ENCODE measurements around the gene TTLL8.
A peak's percentile ranks its signal among the peaks of the same experiment; 100 is the strongest.

Gene TTLL8

DNA sequence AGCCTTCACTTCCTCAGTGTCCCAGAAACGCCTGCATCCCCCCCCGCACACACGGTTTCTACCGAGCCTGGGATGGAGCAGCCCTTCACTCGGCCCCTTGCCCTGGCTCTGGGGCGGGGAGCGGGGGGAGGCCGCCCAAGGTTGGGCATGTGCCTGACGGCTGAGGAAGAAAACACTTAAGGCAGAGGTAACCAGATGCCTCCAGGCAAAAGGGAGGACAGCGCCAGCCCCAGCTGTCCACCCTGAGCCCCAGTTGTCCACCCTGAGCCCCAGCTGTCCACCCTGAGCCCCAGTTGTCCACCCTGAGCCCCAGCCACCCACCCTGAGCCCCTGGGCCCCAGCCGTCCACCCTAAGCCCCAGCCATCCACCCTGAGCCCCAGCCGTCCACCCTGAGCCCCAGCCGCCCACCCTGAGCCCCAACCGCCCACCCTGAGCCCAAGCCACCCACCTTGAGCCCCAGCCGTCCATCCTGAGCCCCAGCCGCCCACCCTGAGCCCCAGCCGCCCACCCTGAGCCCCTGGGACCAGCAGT, 3.8 kb upstream of the TTLL8 start:
- no peak for TF ChIP-seq POLR2A (IDR thresholded peaks at IDR 0.05; ENCODE audit: low read depth, low read length)
- FAIRE-seq = no peak
- DNase-seq (ENCODE audit: insufficient read length, low spot score) = no peak

GRCh38 chr22:50061141-50061823, 3.2 kb upstream of the TTLL8 start:
- DNase-seq (ENCODE audit: insufficient read length, low spot score) = no peak

GRCh38 chr22:50060441-50061140, 2.5 kb upstream of the TTLL8 start:
- FAIRE-seq (no peak), DNase-seq (ENCODE audit: insufficient read length, low spot score) (no peak)
- no peak for TF ChIP-seq POLR2A (IDR thresholded peaks at IDR 0.05; ENCODE audit: low read depth, low read length)

More at GRCh38 chr22:50061141-50061823, 3.2 kb upstream of the TTLL8 start:
- no peak for TF ChIP-seq POLR2A (IDR thresholded peaks at IDR 0.05; ENCODE audit: low read depth, low read length)
- FAIRE-seq = no peak

- no peak for FAIRE-seq
- TF ChIP-seq POLR2A (IDR thresholded peaks at IDR 0.05; ENCODE audit: low read depth, low read length) = no peak
- DNase-seq (ENCODE audit: insufficient read length, low spot score) = no peak
Measured at GRCh38 chr22:50059881-50060262, 1.8 kb upstream of the TTLL8 start.

DNA sequence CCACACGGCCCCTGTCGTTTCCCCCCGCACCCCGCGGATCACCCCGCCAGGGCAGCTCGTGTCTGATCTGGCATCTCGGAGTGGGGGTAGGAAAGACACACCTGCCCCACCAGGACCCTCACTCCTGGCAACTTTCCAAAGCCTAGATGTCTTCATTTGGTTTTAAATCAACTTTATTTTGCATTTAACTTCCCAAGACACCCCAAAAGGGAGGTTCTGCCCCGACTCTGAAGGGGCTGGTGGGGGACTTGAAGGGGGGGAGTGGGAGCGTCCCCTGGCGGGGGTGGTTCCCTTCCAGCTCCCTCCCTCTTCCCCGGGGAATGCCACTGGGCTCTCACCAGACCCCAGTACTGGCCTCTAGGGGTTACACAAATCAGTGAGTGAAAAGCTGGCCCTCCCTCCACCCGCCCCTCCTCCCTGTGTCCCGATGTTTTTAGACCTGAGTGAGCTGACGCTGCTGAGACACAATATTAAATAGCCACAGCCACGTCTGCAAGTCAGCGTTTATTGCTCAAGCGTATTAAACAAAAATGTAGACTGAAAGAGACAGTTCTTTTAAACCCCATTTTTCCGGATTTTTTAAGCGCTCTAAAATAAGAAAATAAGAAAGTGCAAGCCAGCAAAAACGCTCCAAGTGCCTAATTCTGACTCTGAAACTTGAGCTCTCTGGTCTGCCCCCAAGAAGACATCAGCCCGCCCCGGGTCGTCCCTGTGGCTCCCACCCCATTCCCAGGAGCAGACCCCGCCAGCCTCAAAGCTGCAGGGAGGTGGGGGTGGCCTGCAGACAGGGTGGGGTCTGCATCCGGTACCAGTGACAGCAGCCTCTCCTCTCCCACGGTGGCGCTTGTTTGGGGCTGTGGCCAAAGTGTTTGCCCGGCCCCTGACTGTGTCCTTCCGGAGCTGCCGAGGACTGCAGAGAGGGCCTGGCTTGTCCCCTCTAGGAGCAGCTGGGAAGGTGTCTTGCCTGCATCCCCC, 1.1 kb upstream of the TTLL8 start:
- no peak for TF ChIP-seq POLR2A (IDR thresholded peaks at IDR 0.05; ENCODE audit: low read depth, low read length)
- DNase-seq (ENCODE audit: insufficient read length, low spot score) (peak; percentile 45), FAIRE-seq (no peak)

GRCh38 chr22:50057278-50058060, 629 bp downstream of the TTLL8 start:
- DNase-seq (ENCODE audit: insufficient read length, low spot score) (no peak), FAIRE-seq (no peak)
- no peak for TF ChIP-seq POLR2A (IDR thresholded peaks at IDR 0.05; ENCODE audit: low read depth, low read length)

- DNase-seq (ENCODE audit: insufficient read length, low spot score) (no peak), FAIRE-seq (no peak)
- no peak for TF ChIP-seq POLR2A (IDR thresholded peaks at IDR 0.05; ENCODE audit: low read depth, low read length)
Measured at GRCh38 chr22:50056214-50056972, 1.7 kb downstream of the TTLL8 start.

DNA sequence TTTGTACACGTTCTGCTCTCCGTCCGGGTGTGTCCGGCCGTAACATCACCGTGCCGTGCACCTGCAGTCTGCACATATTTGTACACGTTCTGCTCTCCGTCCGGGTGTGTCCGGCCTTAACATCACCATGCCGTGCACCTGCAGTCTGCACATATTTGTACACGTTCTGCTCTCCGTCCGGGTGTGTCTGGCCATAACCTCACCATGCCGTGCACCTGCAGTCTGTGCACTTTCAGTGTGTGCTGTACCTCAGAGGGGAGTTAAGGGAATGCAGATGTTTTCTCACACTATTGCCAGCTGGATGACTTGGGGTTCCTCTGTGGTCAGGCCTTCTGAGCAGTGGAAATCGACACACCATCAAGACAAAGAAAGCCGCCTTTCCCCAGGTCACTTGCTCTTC, 4.2 kb downstream of the TTLL8 start:
- DNase-seq (ENCODE audit: insufficient read length, low spot score) (no peak), FAIRE-seq (no peak)
- TF ChIP-seq POLR2A (IDR thresholded peaks at IDR 0.05; ENCODE audit: low read depth, low read length) = no peak

GRCh38 chr22:50051930-50052329, 6.2 kb downstream of the TTLL8 start:
- TF ChIP-seq POLR2A (IDR thresholded peaks at IDR 0.05; ENCODE audit: low read depth, low read length) = no peak
- DNase-seq (ENCODE audit: insufficient read length, low spot score) (no peak), FAIRE-seq (no peak)

GRCh38 chr22:50049299-50050195, 8.6 kb downstream of the TTLL8 start:
- FAIRE-seq (no peak), DNase-seq (ENCODE audit: insufficient read length, low spot score) (no peak)
- no peak for TF ChIP-seq POLR2A (IDR thresholded peaks at IDR 0.05; ENCODE audit: low read depth, low read length)

GRCh38 chr22:50048836-50049235, 9.3 kb downstream of the TTLL8 start:
- TF ChIP-seq POLR2A (IDR thresholded peaks at IDR 0.05; ENCODE audit: low read depth, low read length) = no peak
- FAIRE-seq (no peak), DNase-seq (ENCODE audit: insufficient read length, low spot score) (no peak)
